Epithelial cell of esophagus (primary cell): ENCODE data around the gene SIPA1.

Experiments used
- DNase-seq: peaks from one replicate; pipeline ENCODE4 v3.0.0; 2010; ENCODE audit warnings: low read depth
- H3K4me3 ChIP-seq: 2 replicates; pipeline ENCODE4 v1.5.1; 2011; ENCODE audit warnings: mild to moderate bottlenecking, low read length, control low read depth
- TF ChIP-seq, protein P1 (sequence below): IDR thresholded peaks from 2 replicates; pipeline ENCODE4 v1.5.1; 2011; ENCODE audit warnings: low read depth, mild to moderate bottlenecking, low read length, control low read depth, inconsistent platforms; ENCODE audit not compliant: insufficient read depth; ENCODE audit errors: missing control alignments

SIPA1 gene

GRCh38 chr11:65599216-65599954, 38.5 kb upstream of the SIPA1 start:
- H3K4me3 ChIP-seq: no peak overlapping the region
- DNase-seq: no peak
- TF ChIP-seq, protein P1, sequence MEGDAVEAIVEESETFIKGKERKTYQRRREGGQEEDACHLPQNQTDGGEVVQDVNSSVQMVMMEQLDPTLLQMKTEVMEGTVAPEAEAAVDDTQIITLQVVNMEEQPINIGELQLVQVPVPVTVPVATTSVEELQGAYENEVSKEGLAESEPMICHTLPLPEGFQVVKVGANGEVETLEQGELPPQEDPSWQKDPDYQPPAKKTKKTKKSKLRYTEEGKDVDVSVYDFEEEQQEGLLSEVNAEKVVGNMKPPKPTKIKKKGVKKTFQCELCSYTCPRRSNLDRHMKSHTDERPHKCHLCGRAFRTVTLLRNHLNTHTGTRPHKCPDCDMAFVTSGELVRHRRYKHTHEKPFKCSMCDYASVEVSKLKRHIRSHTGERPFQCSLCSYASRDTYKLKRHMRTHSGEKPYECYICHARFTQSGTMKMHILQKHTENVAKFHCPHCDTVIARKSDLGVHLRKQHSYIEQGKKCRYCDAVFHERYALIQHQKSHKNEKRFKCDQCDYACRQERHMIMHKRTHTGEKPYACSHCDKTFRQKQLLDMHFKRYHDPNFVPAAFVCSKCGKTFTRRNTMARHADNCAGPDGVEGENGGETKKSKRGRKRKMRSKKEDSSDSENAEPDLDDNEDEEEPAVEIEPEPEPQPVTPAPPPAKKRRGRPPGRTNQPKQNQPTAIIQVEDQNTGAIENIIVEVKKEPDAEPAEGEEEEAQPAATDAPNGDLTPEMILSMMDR: no peak

DNA sequence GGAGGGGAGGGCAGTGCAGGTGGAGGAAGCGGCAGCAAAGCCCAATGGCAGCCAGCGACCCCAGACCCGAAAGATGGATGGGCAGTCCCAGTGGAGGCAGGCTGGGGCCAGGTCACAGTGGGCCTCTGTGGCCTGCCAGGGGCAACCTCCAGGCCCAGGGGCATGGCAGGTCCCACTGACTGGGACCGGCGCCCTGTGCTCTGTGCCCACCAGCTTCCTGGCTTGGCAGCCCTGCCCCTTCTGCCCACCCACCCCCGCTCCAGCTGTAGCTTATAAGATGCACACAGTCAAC, 38.0 kb upstream of the SIPA1 start:
- TF ChIP-seq, protein P1: no peak

GRCh38 chr11:65604258-65604657, 33.6 kb upstream of the SIPA1 start:
- TF ChIP-seq, protein P1: no peak
- DNase-seq: no peak
- no peak overlapping the region for H3K4me3 ChIP-seq

More for the DNA sequence above, 38.0 kb upstream of the SIPA1 start:
- no peak for DNase-seq
- H3K4me3 ChIP-seq: no peak overlapping the region

DNA sequence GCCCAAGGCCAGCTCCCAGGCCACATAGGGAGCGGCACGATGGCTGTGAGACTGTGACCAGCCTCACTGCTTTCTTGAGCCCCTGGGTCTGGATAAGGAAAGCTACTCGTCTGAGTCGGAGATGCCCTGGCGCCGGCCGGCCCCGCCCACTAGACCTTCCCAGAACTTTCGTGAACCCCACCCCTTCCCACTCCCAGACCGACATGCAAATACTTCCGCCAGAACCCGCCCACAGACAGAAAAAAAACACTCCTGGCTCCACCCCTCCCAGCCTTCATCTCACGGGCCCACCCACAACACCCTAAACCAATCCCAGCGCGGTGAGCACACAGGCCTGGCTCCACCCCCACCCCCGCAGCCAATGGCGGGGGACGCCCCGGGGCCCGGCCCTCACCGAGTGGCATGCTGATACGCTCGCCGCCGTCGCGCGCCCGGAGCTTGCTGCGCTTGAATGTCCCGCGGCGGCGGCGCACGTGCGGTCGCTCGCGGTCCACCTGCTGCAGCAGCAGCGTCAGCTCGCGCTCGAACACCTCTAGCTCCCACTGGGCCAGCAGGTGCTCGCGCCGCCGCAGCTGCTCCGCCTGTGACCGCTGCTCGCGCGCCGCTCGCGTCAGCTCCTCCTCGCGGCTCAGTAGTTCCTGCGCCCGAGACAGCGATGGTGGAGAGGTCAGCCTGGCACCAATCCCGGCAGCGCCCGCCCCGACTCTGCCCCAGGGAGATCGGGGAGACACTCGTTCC, 30.9 kb upstream of the SIPA1 start:
- H3K4me3 ChIP-seq: peak overlapping the region; percentile 28
- TF ChIP-seq, protein P1: no peak
- peak; percentile 97 for DNase-seq

DNA sequence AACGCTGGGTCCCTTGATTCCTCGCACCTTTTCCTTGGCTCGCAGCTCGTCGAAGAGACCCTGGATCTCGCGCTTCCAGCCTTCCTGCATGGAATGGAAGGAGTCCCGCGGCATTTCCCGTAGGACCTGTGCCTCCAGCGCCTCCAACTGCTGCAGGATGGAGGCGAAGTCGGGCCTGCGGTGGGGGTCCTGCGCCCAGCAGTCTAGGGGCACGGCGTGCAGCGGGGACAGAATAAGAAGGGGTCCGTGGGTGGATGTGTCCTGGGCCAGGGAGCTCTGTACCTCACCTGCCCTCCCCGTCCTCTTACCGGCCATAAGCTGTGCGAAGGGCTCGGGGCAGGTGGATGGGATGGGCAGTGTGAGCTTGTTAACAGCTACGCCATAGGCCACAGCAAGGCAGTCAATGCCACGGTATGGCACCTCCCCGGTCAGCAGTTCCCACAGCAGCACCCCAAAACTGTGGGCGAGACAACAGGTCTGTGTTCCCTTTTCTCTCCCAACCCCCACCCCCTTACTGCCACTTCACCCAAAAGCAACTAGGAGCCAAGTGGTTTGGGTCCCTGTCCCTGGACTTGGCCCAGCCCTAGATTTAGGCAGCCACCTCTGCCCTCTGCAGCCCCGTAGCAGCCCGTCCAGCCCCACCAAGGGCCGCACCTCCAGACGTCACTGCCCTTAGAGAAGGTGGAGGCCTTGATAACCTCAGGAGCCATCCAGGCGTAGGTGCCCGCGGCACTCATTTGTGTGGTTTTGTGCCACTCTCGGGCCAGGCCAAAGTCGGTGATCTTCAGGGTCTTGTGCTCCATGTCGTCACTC, 30.1 kb upstream of the SIPA1 start:
- TF ChIP-seq, protein P1: no peak
- DNase-seq: no peak
- H3K4me3 ChIP-seq: peak overlapping the region; percentile 28

- no peak overlapping the region for H3K4me3 ChIP-seq
Measured at GRCh38 chr11:65609229-65609628, 28.7 kb upstream of the SIPA1 start.

More at GRCh38 chr11:65609229-65609628, 28.7 kb upstream of the SIPA1 start:
- DNase-seq: no peak
- TF ChIP-seq, protein P1: no peak
